ENCODE measurements around the gene DPYSL5.

DNA sequence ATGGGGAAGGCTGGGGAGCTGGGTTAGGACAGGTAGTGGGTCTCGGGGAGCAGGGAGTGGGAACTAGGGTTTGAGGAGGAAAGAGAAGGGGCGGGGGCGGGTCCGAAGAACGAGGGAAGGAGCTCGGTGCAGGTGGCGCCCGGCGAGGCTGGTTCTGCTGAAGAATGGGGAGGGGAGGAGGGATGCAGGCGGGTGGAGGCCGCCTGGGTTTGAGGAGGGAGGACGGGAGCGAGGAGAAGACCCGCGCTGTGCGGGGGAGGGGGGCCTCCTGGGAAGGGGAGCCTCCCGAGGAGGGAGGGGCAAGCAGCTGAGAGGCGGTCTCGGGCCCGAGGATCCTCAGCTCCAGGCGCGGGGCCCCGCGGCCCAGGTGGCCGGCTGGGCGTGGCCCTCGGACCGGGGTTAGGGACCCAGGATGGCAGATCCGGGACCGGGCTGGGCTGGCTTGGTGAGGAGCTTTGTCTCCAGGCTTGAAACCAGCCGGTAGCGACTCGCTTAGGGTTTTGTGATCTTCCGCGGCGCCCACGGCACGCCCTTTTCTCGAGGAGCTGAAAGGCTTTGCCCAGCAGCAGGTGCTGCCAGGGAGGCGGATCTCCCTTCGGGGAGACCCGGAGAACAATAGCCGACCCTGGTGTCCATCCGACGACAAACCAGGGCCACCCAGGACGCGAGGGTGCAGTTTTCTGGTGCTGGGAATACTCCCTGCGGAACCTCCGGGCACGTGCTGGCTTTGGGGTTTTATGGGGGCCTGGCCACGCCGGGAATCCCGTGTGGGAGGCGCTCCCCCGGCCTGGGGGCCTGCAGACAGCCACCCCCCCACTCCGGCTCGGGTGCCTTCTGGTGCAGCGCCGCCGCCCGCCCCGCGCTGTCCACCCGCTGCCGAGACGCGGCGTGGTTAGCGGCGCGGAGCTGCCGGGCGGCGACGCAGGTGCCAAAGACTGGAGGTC lies 1.4 kb downstream of the DPYSL5 start:
- TF ChIP-seq, protein P1, sequence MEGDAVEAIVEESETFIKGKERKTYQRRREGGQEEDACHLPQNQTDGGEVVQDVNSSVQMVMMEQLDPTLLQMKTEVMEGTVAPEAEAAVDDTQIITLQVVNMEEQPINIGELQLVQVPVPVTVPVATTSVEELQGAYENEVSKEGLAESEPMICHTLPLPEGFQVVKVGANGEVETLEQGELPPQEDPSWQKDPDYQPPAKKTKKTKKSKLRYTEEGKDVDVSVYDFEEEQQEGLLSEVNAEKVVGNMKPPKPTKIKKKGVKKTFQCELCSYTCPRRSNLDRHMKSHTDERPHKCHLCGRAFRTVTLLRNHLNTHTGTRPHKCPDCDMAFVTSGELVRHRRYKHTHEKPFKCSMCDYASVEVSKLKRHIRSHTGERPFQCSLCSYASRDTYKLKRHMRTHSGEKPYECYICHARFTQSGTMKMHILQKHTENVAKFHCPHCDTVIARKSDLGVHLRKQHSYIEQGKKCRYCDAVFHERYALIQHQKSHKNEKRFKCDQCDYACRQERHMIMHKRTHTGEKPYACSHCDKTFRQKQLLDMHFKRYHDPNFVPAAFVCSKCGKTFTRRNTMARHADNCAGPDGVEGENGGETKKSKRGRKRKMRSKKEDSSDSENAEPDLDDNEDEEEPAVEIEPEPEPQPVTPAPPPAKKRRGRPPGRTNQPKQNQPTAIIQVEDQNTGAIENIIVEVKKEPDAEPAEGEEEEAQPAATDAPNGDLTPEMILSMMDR (conservative IDR thresholded peaks at IDR 0.05; ENCODE audit: low read length), result no peak
- TF ChIP-seq EZH2phosphoT487 (IDR thresholded peaks at IDR 0.05; ENCODE audit: borderline replicate concordance), result no peak
